GM23248 (cell line): Measurements from ENCODE around the gene PANK1.

Experiments
- EZH2 ChIP-seq: fragments of 200-600 bp; sonication (generic); IDR thresholded peaks from 2 replicates; pipeline ENCODE4 v1.6.1; 2018; ENCODE audit warnings: antibody characterized with exemption, mild to moderate bottlenecking; ENCODE audit not compliant: insufficient read depth, poor library complexity, severe bottlenecking
- EZH2phosphoT487 ChIP-seq: fragments of 200-600 bp; sonication (generic); IDR thresholded peaks from 2 replicates; pipeline ENCODE4 v1.6.1; 2018; ENCODE audit warnings: antibody characterized with exemption, moderate library complexity, mild to moderate bottlenecking, low read depth; ENCODE audit not compliant: insufficient read depth

- TF ChIP-seq EZH2phosphoT487 = no peak
- TF ChIP-seq EZH2 = no peak
These were observed 2.8 kb downstream of the PANK1 start for GRCh38 chr10:89642193-89642592.
